Stimulated activated CD4-positive, alpha-beta T cell treated with anti-CD3 and anti-CD28 coated beads, Interleukin-2, amount 100 ng/mL, for 24 hours (primary cell): ENCODE measurements around the gene OR2A1.
"Not testable (repeated sequence)": the region's sequence is repeated elsewhere in the genome, so short reads cannot be mapped to it uniquely, and the experiment has no call there.

Source experiments
- DNase-seq, 2 donors: peaks; one replicate each; pipeline ENCODE4 v3.0.0-alpha.2; 2020

Gene OR2A1

GRCh38 chr7:144330044-144330443 lies 17.8 kb downstream of the OR2A1 start:
- DNase-seq: not testable (repeated sequence)

- not testable (repeated sequence) for DNase-seq
These were observed 19.2 kb downstream of the OR2A1 start for GRCh38 chr7:144331221-144331995.

- DNase-seq: not testable (repeated sequence)
These were observed 19.7 kb downstream of the OR2A1 start for GRCh38 chr7:144331996-144332288.

DNA sequence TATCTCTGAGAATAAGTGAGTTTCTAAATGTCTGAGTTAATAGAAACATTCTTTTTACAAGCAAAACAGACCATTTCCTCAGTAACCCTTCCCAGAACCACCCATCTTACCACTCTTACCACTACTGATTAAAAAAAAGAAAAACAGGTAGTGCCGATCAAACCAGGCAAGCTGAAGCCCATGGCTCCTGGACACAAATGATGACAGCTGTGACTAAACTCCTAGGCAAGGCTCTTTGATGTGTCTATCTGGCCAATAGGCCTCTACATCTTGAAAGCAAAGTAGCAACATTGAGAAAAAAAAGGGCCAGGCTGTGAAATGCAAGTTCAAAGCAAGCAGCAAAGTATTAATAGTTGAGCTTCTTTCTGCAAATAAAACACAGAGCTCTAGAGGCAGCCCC lies 36.4 kb downstream of the OR2A1 start:
- not testable (repeated sequence) for DNase-seq

DNA sequence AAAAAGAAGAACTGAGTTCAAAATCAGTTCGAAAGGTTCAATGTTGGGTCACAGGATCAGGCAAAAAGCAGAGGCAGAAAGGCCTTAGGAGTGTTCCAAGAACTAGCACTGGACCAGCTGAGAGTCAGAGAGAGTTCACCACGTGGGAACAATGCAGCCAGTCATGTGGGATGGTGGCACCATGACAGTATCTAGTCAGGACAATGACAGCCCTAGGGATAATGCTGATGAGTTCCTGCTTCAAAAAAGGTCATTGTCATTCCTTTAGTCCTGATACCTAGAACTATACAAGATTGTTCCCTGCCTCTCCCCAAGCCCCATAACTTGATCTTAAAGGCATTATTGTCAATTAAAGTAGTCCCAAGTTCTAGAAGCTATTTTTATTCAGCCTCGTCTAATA lies 39.4 kb downstream of the OR2A1 start:
- not testable (repeated sequence) for DNase-seq

- not testable (repeated sequence) for DNase-seq
These were observed 43.1 kb downstream of the OR2A1 start, which contains the start of gene ARHGEF5 for GRCh38 chr7:144355176-144355822. TSS of gene ARHGEF5 (plus strand) at chr7:144355402. CDS start at chr7:144362670, 7,268 bp downstream.

DNA sequence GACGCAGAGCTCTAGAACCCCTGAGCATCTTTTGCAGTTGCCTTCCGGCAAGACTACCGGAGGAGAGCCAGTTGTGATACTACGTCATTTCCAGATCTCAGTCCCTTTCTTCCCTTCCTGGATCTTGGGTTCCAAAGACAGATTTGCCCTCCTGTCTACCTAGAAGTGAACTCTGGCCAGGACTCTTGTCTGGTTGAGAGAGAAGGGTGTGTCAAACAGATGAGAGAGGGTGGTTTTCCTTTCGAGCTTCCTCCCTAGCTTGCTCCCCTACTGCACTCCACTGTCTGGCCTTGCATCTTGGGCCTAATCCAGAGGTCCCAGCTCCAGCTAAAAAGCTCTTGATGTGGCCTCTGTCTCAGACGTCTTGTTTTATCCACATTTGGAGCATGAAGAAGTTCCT lies 44.0 kb downstream of the OR2A1 start:
- DNase-seq: not testable (repeated sequence)

DNA sequence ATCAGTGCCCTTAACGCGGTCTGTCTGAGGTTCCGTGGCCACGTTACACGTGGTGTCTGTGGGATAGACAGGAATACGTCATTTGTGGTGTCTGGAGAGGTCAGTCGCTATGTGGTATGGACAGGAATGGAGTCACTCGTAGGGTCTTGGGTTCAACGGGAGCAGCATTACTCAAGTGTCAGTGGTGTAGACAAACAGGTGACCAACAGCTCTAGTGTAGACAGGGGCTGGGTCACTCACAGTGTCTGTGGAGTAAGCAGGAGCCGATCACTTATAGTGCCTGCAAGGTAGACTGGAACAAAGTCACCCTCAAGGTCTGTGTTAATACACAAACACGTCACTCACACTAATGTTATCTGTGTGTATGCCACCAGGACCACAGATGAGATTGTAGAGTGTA lies 44.6 kb downstream of the OR2A1 start:
- not testable (repeated sequence) for DNase-seq

DNA sequence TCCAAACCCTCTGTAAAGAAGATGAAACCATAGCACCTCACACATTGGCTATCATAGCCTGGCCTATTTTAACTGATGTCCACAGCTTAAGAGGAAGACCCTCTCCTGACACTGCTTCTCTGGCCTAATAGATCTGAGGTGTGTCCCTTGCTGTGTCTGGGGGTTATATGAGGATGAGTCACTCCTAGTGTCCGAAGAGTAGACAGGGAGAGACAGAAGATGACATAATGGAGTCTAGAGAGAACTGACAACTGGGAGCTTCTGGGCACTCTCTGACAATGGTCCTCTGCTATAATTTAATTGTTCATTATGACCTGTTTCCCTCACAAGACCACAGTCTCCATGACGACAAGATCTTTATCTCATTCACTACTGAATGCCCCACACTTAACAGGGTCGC lies 49.8 kb downstream of the OR2A1 start:
- not testable (repeated sequence) for DNase-seq

GRCh38 chr7:144365523-144365922 lies 53.3 kb downstream of the OR2A1 start:
- not testable (repeated sequence) for DNase-seq

DNA sequence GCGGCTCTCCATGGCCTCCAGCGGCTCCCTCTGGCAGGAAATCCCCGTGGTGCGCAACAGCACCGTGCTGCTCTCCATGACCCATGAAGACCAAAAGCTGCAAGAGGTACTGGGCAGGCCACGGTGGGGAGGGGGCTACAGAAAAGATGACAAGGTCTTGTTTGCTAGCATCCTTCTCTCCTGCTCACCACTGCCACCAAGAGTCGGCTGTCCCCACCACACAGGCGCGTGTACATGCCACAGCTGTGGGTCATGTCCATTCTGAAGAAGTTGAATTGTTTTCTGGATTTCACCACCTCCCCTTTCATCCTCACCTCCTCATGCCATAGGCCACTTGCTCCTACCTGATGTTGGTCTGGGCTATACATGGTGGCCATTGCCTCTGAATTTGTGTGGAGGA lies 55.0 kb downstream of the OR2A1 start:
- DNase-seq: not testable (repeated sequence)

- not testable (repeated sequence) for DNase-seq
These were observed 57.0 kb downstream of the OR2A1 start for GRCh38 chr7:144369221-144369620.
